MCF 10A (cell line): ENCODE measurements around the gene UBTF. TPM values are rescaled to one million over a fixed set of nuclear protein-coding genes. Genes with fewer than 3 reads are reported as not detected.

Source experiments
- BruUV-seq: library from RNA; stranded (reverse); fragments of 400-500 nt; replicated peaks from 2 replicates; lab custom pipeline; 2021; lab: Mats Ljungman, UMichigan
- CTCF ChIA-PET: fragments of 300-600 bp; sonication (Branson Sonifier 250); formaldehyde crosslinking; extraction: SDS; loops from one replicate; lab custom pipeline; 2021; ENCODE audit warnings: antibody characterized with exemption, inconsistent platforms; lab: Yijun Ruan, JAX
- POLR2A ChIA-PET: fragments of 300-600, 350-650 bp; sonication (Branson Sonifier 250); formaldehyde crosslinking; extraction: SDS; loops from one replicate; lab custom pipeline; 2020; ENCODE audit warnings: antibody characterized with exemption, inconsistent platforms; lab: Yijun Ruan, JAX
- DNase-seq: peaks from one replicate; pipeline ENCODE4 v3.0.0-alpha.2; 2018; ENCODE audit not compliant: unreplicated experiment
- H3K27ac Mint-ChIP-seq: one replicate; pipeline ENCODE4 v1.8.0; 2022; ENCODE audit warnings: mild to moderate bottlenecking, low read depth, mixed read lengths; ENCODE audit not compliant: unreplicated experiment
- H3K27me3 Mint-ChIP-seq: one replicate; pipeline ENCODE4 v1.8.0; 2022; ENCODE audit warnings: mixed read lengths; ENCODE audit not compliant: insufficient read depth, unreplicated experiment
- H3K36me3 Mint-ChIP-seq: one replicate; pipeline ENCODE4 v1.8.0; 2022; ENCODE audit warnings: mild to moderate bottlenecking, moderate library complexity, mixed read lengths; ENCODE audit not compliant: insufficient read depth, unreplicated experiment
- H3K4me1 Mint-ChIP-seq: one replicate; pipeline ENCODE4 v1.8.0; 2022; ENCODE audit warnings: mixed read lengths; ENCODE audit not compliant: insufficient read depth, unreplicated experiment
- H3K4me3 Mint-ChIP-seq: one replicate; pipeline ENCODE4 v1.8.0; 2022; ENCODE audit warnings: mild to moderate bottlenecking, moderate library complexity, mixed read lengths; ENCODE audit not compliant: unreplicated experiment
- H3K9me3 Mint-ChIP-seq: one replicate; pipeline ENCODE4 v1.8.0; 2022; ENCODE audit warnings: mixed read lengths; ENCODE audit not compliant: unreplicated experiment
- intact Hi-C: fragments of 100-400 bp; cut with micrococcal nuclease; formaldehyde crosslinking; loops from 2 replicates; pipeline ENCODE4 v1.14.1; 2022
- total RNA-seq: library from RNA; stranded (reverse); gene quantifications from 2 replicates; pipeline ENCODE4 v1.2.3, GENCODE V29; 2022
- TF ChIP-seq, protein P1 (sequence below): fragments of 200-600 bp; IDR thresholded peaks from one replicate; pipeline ENCODE4 v1.8.0; 2022; ENCODE audit warnings: antibody characterized with exemption, mild to moderate bottlenecking; ENCODE audit not compliant: unreplicated experiment

Gene UBTF
- total RNA-seq, 1 experiment from 2014 or later: 79.7 TPM

DNA sequence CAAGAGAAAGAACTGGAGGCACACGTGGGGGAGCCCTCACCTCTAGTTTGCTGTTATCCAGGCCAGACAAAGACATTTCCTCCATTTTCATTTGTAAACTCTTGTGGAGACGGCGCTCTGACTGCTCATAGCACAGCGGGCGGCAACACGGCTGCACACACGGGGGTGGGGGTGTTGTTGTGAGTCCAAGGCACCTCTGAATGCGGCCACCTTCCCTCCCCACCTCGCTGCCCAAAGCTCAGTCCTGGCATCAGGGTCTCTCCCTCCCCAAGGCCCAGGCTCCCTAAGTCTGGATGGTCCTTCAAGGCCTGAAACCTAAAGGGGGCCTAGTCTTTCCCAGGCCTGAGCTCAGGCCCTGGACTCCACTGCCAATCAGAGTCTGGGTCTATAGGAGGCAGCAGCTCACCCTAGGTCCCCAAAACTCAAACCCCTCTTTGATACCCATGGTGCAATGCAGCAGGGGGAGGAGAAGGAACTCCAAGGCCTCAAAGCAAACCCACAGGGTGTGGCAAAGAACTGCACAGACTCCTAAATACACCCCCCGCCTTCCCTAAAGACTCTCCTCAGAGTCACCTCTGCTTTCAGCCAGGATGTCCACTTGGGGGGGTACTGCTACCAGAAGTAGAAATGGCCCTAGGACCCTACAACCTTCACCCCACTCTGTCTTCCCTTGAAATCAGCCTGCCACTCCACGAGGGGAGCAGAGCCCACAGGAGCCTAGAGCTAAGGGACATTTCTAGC, 21.3 kb downstream of the UBTF start:
- H3K27ac Mint-ChIP-seq: peak overlapping the region; percentile 81
- TF ChIP-seq, protein P1, sequence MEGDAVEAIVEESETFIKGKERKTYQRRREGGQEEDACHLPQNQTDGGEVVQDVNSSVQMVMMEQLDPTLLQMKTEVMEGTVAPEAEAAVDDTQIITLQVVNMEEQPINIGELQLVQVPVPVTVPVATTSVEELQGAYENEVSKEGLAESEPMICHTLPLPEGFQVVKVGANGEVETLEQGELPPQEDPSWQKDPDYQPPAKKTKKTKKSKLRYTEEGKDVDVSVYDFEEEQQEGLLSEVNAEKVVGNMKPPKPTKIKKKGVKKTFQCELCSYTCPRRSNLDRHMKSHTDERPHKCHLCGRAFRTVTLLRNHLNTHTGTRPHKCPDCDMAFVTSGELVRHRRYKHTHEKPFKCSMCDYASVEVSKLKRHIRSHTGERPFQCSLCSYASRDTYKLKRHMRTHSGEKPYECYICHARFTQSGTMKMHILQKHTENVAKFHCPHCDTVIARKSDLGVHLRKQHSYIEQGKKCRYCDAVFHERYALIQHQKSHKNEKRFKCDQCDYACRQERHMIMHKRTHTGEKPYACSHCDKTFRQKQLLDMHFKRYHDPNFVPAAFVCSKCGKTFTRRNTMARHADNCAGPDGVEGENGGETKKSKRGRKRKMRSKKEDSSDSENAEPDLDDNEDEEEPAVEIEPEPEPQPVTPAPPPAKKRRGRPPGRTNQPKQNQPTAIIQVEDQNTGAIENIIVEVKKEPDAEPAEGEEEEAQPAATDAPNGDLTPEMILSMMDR: peak; percentile 21
- peaks cover 59% of the 10 kb centered on the region for H3K36me3 Mint-ChIP-seq
- intact Hi-C loops: loop anchor here (1.0 kb wide), 1 partner anchor 147 kb away; the partner anchor contains the start of gene GRN
- ChIA-PET CTCF (interaction anchor here (0.6 to 1.3 kb wide), 6 partner anchors 10 to 169 kb away, joined by 3 to 4 read pairs (median 4); partner anchors contain the start of gene TMUB2), POLR2A (interaction anchor here (0.6 to 6.7 kb wide), 12 partner anchors 7 to 133 kb away, joined by 3 to 65 read pairs (median 4); partner anchors contain the start of genes SLC25A39, TMUB2 and UBTF)
- peaks cover 28% of the 10 kb centered on the region for H3K4me1 Mint-ChIP-seq
- no peaks in the 10 kb centered on the region for H3K9me3 Mint-ChIP-seq
- BruUV-seq: TSS peak; percentile 27
- no peaks in the 10 kb centered on the region for H3K27me3 Mint-ChIP-seq
- peak; percentile 53 for DNase-seq
- H3K4me3 Mint-ChIP-seq: peak overlapping the region; percentile 89

DNA sequence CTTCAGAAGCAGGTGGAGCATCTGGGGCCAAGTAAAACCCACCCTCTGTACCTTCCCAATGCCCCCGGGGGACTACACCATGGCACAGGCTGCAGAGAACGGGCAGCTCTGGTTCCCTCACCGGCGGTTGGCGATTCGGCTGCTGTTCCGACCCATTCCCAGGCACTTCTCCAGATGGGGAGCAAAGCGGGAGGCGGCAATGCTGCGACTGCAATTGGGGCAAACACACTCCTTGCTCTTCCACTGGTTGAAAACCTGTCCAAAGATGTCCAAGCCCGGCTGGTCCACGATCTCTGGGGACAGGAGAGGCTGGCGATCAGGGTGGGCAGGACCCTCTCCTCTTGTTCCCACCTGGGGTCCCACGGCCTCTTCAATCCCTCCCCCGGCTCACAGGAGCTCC, 22.4 kb downstream of the UBTF start:
- ChIA-PET POLR2A (interaction anchor here (0.6 to 6.7 kb wide), 3 partner anchors 10 to 134 kb away, joined by 3 to 65 read pairs (median 51); partner anchors contain the start of genes TMUB2 and UBTF), CTCF (interaction anchor here (1.0 kb wide), 2 partner anchors 9 to 11 kb away, joined by 3 read pairs; partner anchors contain the start of gene TMUB2)
- Mint-ChIP-seq H3K9me3 (no peaks in the 10 kb centered on the region), H3K36me3 (peaks cover 59% of the 10 kb centered on the region), H3K27me3 (no peaks in the 10 kb centered on the region), H3K27ac (no peak overlapping the region), H3K4me3 (peak overlapping the region; percentile 89), H3K4me1 (peaks cover 19% of the 10 kb centered on the region)
- TF ChIP-seq, protein P1: no peak
- no TSS peak for BruUV-seq
- no peak for DNase-seq
- intact Hi-C loops: no loop called here

DNA sequence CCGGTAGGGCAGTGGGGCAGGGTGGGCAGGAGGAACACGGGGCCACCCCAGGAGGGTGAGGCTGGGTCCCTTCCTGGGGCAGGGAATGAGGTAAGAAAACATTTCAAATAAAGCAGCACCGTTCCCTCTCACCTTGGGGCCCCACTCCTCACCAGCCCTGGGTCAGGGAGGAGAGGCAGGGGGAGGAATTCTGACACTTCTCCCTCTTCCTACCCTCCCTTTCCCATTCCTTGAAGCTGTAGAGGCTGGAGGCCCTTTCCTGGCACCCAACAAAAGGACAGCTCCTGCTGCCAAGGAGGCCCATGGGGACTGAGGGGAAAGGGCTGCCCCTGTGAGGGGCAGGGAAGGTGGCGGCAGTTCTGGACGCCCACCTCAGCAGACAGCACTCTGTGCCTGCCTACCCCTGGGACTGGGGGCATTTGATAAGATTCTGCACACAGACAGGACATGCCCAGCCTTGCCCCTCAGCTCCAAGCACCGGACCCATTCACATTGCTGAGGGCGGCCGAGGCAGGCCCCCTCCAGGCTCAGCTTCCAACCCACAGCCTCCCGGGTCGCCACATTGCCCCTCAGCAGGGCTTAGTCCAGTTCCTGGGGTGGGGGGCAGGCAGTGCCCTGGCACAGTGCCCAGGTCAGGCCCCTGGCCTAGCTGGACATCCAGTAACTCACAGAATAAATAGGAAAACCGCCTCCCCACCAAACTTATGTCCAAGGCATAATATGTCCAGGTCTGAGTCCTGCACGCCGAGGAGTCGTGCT, 26.0 kb downstream of the UBTF start:
- H3K4me1 Mint-ChIP-seq: peaks cover 16% of the 10 kb centered on the region
- H3K36me3 Mint-ChIP-seq: peaks cover 78% of the 10 kb centered on the region
- peak overlapping the region; percentile 74 for H3K27ac Mint-ChIP-seq
- no peaks in the 10 kb centered on the region for H3K9me3 Mint-ChIP-seq
- BruUV-seq: no TSS peak
- no peak for DNase-seq
- TF ChIP-seq, protein P1: no peak
- POLR2A ChIA-PET: interaction anchor here (0.8 to 1.3 kb wide), 2 partner anchors 28 to 131 kb away, joined by 3 read pairs; partner anchors contain the start of gene SLC25A39
- no peaks in the 10 kb centered on the region for H3K27me3 Mint-ChIP-seq
- intact Hi-C loops: no loop called here
- no peak overlapping the region for H3K4me3 Mint-ChIP-seq
- CTCF ChIA-PET: interaction anchor here (0.6 kb wide), 1 partner anchor 131 kb away, joined by 3 read pairs; no protein-coding TSS in a partner anchor
